Uterus (tissue), 4 donors: ENCODE results near the gene LBR. TPM values are rescaled to one million over a fixed set of nuclear protein-coding genes. Genes with fewer than 3 reads are reported as not detected.

Experiments used
- DNase-seq, 2 donors: peaks; one replicate each; pipeline ENCODE4 v3.0.0-alpha.2; 2019 to 2020
- H3K27ac ChIP-seq, 2 donors: fragments of 200-600 bp; sonication (generic); 1 replicate in 1 of 2; 2 replicates in 1 of 2; pipeline ENCODE4 v1.5.1; 2016 to 2018
- H3K27me3 ChIP-seq, 2 donors: fragments of 200-600 bp; sonication (generic); one replicate each; pipeline ENCODE4 v1.5.1; 2018 to 2019; ENCODE audit warnings: control low read depth in 1 of 2
- H3K36me3 ChIP-seq, 2 donors: fragments of 200-600 bp; sonication (generic); one replicate each; pipeline ENCODE4 v1.5.1; 2019; ENCODE audit warnings: control low read depth in 1 of 2
- H3K4me1 ChIP-seq, 2 donors: fragments of 200-600 bp; sonication (generic); one replicate each; pipeline ENCODE4 v1.5.1; 2018 to 2019; ENCODE audit warnings: control low read depth in 1 of 2
- H3K4me3 ChIP-seq, 2 donors: fragments of 200-600 bp; sonication (generic); 1 replicate in 1 of 2; 2 replicates in 1 of 2; pipeline ENCODE4 v1.5.1; 2018 to 2019; ENCODE audit warnings: mild to moderate bottlenecking in 1 of 2
- H3K9me3 ChIP-seq, 2 donors: fragments of 200-600 bp; sonication (generic); one replicate each; pipeline ENCODE4 v1.5.1; 2019; ENCODE audit warnings: control low read depth in 1 of 2
- POLR2A ChIP-seq, 2 donors: fragments of 450-650 bp; IDR thresholded peaks; one replicate each; pipeline ENCODE4 v1.6.1; 2016; ENCODE audit warnings: antibody characterized with exemption in 2 of 2, mild to moderate bottlenecking in 1 of 2, moderate library complexity in 1 of 2
- intact Hi-C: fragments of 100-400 bp; cut with DNase I; formaldehyde crosslinking; loops from one replicate; pipeline ENCODE4 v1.15.1; 2023; ENCODE audit warnings: low total_unique reads
- total RNA-seq, 4 donors: library from RNA; depleted of rRNA in 3 of 4; stranded (reverse); fragments of >200 nt in 3 of 4; gene quantifications; one replicate each; pipeline versions ENCODE4 v1.1.0 to v1.2.4, GENCODE V29; 2014 to 2023
- TF ChIP-seq, protein P1 (sequence below), 4 experiments: fragments of 200-600 bp in 2 of 4; fragments of 450-650 bp in 2 of 4; sonication (generic) in 2 of 4; IDR thresholded peaks; one replicate each; pipeline ENCODE4 v1.5.1; 2016 to 2019; ENCODE audit warnings: antibody characterized with exemption in 4 of 4, mild to moderate bottlenecking in 2 of 4, moderate library complexity in 1 of 4
- donor health status: DM: yes; HTN: yes; CAD: no.

Gene LBR
- total RNA-seq, 4 donors from 2014 or later, result 55.1 to 178 (median 92.6) TPM

GRCh38 chr1:225366018-225366417 is 61.8 kb downstream of the LBR start:
- intact Hi-C loops, result no loop called here
- Histone ChIP-seq H3K9me3 (no peaks in the 10 kb centered on the region), H3K36me3 (no peaks in the 10 kb centered on the region), H3K27me3 (no peaks in the 10 kb centered on the region), H3K27ac (no peak overlapping the region), H3K4me1 (no peaks in the 10 kb centered on the region), H3K4me3 (no peak overlapping the region)
- DNase-seq, result no peak
- TF ChIP-seq, protein P1, sequence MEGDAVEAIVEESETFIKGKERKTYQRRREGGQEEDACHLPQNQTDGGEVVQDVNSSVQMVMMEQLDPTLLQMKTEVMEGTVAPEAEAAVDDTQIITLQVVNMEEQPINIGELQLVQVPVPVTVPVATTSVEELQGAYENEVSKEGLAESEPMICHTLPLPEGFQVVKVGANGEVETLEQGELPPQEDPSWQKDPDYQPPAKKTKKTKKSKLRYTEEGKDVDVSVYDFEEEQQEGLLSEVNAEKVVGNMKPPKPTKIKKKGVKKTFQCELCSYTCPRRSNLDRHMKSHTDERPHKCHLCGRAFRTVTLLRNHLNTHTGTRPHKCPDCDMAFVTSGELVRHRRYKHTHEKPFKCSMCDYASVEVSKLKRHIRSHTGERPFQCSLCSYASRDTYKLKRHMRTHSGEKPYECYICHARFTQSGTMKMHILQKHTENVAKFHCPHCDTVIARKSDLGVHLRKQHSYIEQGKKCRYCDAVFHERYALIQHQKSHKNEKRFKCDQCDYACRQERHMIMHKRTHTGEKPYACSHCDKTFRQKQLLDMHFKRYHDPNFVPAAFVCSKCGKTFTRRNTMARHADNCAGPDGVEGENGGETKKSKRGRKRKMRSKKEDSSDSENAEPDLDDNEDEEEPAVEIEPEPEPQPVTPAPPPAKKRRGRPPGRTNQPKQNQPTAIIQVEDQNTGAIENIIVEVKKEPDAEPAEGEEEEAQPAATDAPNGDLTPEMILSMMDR (IDR thresholded peaks at IDR 0.05), result no peak
- no peak for TF ChIP-seq POLR2A (IDR thresholded peaks at IDR 0.05)

DNA sequence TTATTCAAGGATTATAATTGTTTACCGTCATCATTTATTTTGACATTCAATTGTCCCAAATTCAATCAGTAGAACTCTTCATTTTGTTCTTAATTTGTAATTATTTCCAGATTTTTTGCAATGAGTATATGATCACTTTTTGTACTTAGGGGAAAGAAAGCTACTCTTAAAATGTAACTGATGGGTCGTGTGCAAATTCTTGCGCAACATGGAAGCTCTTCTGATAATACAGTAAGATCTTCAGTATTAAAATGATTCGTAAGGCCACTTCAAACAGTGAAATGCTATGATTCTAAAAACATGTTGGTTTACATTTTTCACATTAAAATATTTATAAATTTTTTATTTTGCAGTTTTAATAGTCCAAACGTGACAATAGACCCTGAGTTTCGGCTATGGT is 63.4 kb downstream of the LBR start:
- no peaks in the 10 kb centered on the region for H3K36me3 ChIP-seq
- intact Hi-C loops, result no loop called here
- H3K9me3 ChIP-seq, result no peaks in the 10 kb centered on the region
- H3K4me1 ChIP-seq, result no peaks in the 10 kb centered on the region
- TF ChIP-seq POLR2A (IDR thresholded peaks at IDR 0.05), result no peak
- TF ChIP-seq, protein P1 (IDR thresholded peaks at IDR 0.05), result no peak
- H3K27me3 ChIP-seq, result no peaks in the 10 kb centered on the region
- no peak overlapping the region for H3K27ac ChIP-seq
- DNase-seq, result no peak
- H3K4me3 ChIP-seq, result no peak overlapping the region

- Histone ChIP-seq H3K9me3 (no peaks in the 10 kb centered on the region), H3K4me1 (no peaks in the 10 kb centered on the region), H3K27me3 (no peaks in the 10 kb centered on the region), H3K27ac (no peak overlapping the region), H3K4me3 (no peak overlapping the region), H3K36me3 (no peaks in the 10 kb centered on the region)
- no peak for TF ChIP-seq POLR2A (IDR thresholded peaks at IDR 0.05)
- TF ChIP-seq, protein P1 (IDR thresholded peaks at IDR 0.05), result no peak
- no peak for DNase-seq
- intact Hi-C loops, result no loop called here
Observed at GRCh38 chr1:225362805-225363204, 65.0 kb downstream of the LBR start.

DNA sequence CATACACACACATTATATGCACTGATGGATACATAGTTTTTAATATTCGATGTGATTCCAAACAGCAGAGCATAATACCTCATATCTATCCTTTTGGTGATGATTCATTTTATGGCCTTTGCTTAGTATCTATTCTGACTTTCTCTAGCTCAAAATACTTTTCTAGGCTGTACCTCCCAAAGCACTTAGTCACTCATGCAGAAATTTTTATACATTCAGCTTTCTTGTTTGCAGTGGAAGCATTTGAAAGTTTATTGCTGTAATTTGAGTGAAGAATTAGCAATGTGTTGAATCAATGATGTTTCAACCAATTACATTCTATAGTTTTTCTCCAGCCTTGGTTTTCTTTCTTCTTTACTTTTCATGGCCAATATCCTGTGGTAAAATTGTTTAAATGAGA is 66.7 kb downstream of the LBR start:
- DNase-seq, result no peak
- no peak overlapping the region for H3K4me3 ChIP-seq
- H3K36me3 ChIP-seq, result no peaks in the 10 kb centered on the region
- no peaks in the 10 kb centered on the region for H3K9me3 ChIP-seq
- TF ChIP-seq, protein P1 (IDR thresholded peaks at IDR 0.05), result no peak
- TF ChIP-seq POLR2A (IDR thresholded peaks at IDR 0.05), result no peak
- no peaks in the 10 kb centered on the region for H3K4me1 ChIP-seq
- H3K27ac ChIP-seq, result no peak overlapping the region
- intact Hi-C loops, result no loop called here
- no peaks in the 10 kb centered on the region for H3K27me3 ChIP-seq

DNA sequence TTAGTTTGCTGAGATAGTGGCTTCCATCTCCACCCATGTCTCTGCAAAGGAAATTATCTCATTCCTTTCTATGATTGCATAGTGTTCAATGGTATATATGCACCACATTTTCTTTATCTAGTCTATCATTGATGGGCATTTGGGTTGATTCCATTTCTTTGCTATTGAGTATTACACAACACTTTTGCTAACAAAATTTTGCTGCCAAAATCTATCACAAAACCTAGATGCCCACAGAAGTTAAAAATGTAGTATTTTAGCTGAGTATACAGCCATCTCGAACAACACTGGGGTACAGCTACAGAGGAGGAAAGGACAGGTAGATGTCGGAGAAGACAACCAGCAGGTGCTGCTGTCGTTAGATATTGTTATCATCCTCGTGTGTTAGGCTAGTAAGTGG is 67.7 kb downstream of the LBR start:
- Histone ChIP-seq H3K9me3 (no peaks in the 10 kb centered on the region), H3K27me3 (no peaks in the 10 kb centered on the region), H3K4me1 (no peaks in the 10 kb centered on the region), H3K36me3 (no peaks in the 10 kb centered on the region), H3K4me3 (no peak overlapping the region), H3K27ac (no peak overlapping the region)
- no peak for TF ChIP-seq POLR2A (IDR thresholded peaks at IDR 0.05)
- TF ChIP-seq, protein P1 (IDR thresholded peaks at IDR 0.05), result no peak
- DNase-seq, result no peak
- intact Hi-C loops, result no loop called here
